Small intestine (tissue), 7 donors: ENCODE results near the gene CNTNAP3B. TPM values are rescaled to one million over a fixed set of nuclear protein-coding genes. Genes with fewer than 3 reads are reported as not detected.
A peak's percentile ranks its signal among the peaks of the same experiment; 100 is the strongest.
"Not testable (repeated sequence)": the region's sequence is repeated elsewhere in the genome, so short reads cannot be mapped to it uniquely, and the experiment has no call there.

ENCODE experiments used
- DNase-seq, 2 donors: peaks; one replicate each; pipeline versions ENCODE4 v3.0.0 to v3.0.0-alpha.2; 2013
- FAIRE-seq: peaks from 2 replicates; lab custom pipeline; 2012; peaks lifted over from hg19 to GRCh38; lab: Jason Lieb, UNC
- H3K27ac ChIP-seq, 3 donors: one replicate each; pipeline ENCODE4 v1.5.1; 2013; ENCODE audit warnings: low read length in 2 of 3, mild to moderate bottlenecking in 2 of 3, control low read depth in 1 of 3, inconsistent platforms in 1 of 3, low read depth in 1 of 3, moderate library complexity in 1 of 3
- H3K27me3 ChIP-seq, 3 donors: one replicate each; pipeline ENCODE4 v1.6.1; 2013; ENCODE audit warnings: low read length in 3 of 3, inconsistent platforms in 1 of 3; ENCODE audit not compliant: control insufficient read depth in 3 of 3, insufficient read depth in 3 of 3
- H3K36me3 ChIP-seq, 3 donors: one replicate each; pipeline ENCODE4 v1.6.1; 2013; ENCODE audit warnings: low read length in 3 of 3, inconsistent platforms in 1 of 3, low read depth in 1 of 3, mild to moderate bottlenecking in 1 of 3, moderate library complexity in 1 of 3; ENCODE audit not compliant: control insufficient read depth in 3 of 3, insufficient read depth in 2 of 3
- H3K4me1 ChIP-seq, 3 donors: one replicate each; pipeline ENCODE4 v1.6.1; 2013; ENCODE audit warnings: low read length in 2 of 3, inconsistent platforms in 1 of 3, low read depth in 1 of 3, mild to moderate bottlenecking in 1 of 3, moderate library complexity in 1 of 3; ENCODE audit not compliant: control insufficient read depth in 3 of 3, insufficient read depth in 2 of 3
- H3K4me3 ChIP-seq, 3 donors: one replicate each; pipeline ENCODE4 v1.5.1; 2013; ENCODE audit warnings: low read length in 3 of 3, control low read depth in 1 of 3, inconsistent platforms in 1 of 3, low read depth in 1 of 3, mild to moderate bottlenecking in 1 of 3, moderate library complexity in 1 of 3
- H3K9me3 ChIP-seq, 2 donors: one replicate each; pipeline ENCODE4 v1.6.1; 2013; ENCODE audit warnings: low read depth in 1 of 2, low read length in 1 of 2; ENCODE audit not compliant: control insufficient read depth in 2 of 2, insufficient read depth in 1 of 2
- WGBS, 3 donors: extraction: QIAGEN DNeasy Blood & Tissue Kit; methylation state at CpG; one replicate each; pipeline ENCODE4 v1.1.7; 2013; 5-methylcytosine and 5-hydroxymethylcytosine counted together
- polyA plus RNA-seq, 4 donors: library from polyadenylated mRNA; stranded (reverse) in 3 of 4; unstranded in 1 of 4; fragments of 200-250 nt in 3 of 4; fragments of 120-200 nt in 1 of 4; gene quantifications; one replicate each; pipeline versions ENCODE4 v1.2.1 to v1.2.3, GENCODE V29; 2013
- donor health status: healthy with polysubstance abuse.
- donor health status: control.
- donor health status: control.
- donor health status: Bipolar disorder and iron deficiency.
- donor health status: healthy.

The CNTNAP3B gene
- polyA plus RNA-seq, 4 donors: 0.22 to 5.0 (median 3.5) TPM; not detected in 1

DNA sequence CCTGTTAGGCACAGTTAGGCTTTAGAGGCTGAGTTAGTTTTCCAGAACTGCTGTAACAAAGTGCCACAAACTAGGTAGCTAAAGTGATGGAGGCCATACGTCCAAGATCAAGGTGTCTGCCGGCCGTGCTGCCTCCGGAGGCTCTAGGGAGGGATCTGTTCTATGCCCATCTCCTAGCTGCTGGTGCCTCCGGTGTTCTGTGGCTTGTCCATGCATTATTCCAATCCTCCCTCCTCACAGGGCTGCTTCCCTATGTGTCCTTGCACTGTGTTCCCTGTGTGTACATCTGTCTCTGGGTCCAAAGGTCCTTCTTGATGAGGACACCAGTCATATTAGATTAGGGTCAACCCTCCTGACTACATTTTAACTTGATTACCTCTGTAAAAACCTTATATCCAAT, 54.4 kb downstream of the CNTNAP3B start:
- not testable (repeated sequence) for H3K36me3 ChIP-seq, H3K27me3 ChIP-seq, H3K9me3 ChIP-seq, H3K4me1 ChIP-seq, H3K27ac ChIP-seq, DNase-seq, H3K4me3 ChIP-seq, FAIRE-seq
- 71 to 80% (median 79%) methylated on average over 1 to 5 of the region's 5 CpGs for WGBS, 3 donors

DNA sequence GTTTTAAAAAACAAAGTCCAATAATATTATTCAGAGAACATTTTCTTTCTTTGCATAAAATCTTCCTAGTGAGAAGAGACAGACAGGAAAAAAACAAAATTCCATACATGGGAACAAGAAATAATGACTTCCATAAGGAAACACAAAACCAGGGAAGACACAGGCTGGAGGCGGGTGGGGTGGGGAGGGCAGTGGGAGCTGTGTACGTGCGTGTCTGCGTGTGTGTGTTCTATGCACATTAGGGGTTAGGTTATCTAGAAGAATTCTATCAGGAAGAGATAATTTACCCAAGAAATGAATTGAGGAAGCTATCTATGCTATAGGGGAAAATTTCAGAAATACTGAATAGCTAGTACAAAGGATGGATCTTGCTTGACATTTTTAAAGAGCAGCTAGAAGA, 58.2 kb downstream of the CNTNAP3B start:
- H3K4me3 ChIP-seq, FAIRE-seq, H3K27me3 ChIP-seq, H3K4me1 ChIP-seq, DNase-seq, H3K9me3 ChIP-seq, H3K27ac ChIP-seq, H3K36me3 ChIP-seq: not testable (repeated sequence)
- 29% methylated on average over 1 of the region's 4 CpGs; no CpG with 5 or more reads in 2 of the 3 donors for WGBS, 3 donors

DNA sequence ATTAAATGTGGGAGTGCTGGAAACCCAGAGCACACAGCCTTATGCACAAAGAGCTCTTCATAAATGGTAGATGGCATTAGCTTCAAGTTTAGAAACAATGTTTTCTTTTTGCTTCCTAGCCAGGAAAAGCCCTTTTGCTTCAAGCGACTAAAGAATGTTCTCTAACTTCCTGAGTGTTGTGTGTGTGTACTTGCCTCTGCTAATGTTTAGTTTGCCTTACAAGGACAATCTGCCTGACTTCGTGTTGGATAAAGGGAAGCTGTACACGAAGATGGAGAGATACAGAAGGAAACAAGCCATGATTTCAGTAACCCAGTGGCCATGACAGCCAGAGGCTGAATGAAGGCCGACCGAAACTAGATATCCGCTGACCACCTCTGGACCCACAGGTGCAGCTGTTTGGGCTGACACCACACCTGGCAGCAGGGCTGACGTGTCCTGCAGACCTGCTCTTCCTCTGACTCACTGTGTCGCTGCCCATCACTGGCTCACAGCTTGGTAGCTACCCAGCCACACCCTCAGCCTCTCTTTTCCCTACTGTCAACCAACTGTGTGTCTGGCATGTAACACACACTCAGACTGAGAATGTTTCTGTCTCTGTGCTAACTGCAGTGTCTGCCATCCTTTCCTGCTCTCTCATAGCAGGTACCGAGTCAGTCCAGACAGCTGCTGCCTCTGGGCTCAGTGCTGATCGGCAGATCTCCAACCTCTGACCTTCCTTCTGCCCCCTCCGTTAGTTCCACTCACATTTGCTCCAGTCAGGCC, 59.0 kb downstream of the CNTNAP3B start:
- H3K27me3 ChIP-seq, DNase-seq, H3K4me1 ChIP-seq, H3K4me3 ChIP-seq, H3K36me3 ChIP-seq, H3K9me3 ChIP-seq, FAIRE-seq: not testable (repeated sequence)
- 26 to 35% (median 26%) methylated on average over 3 to 6 of the region's 11 CpGs for WGBS, 3 donors
- H3K27ac ChIP-seq: peak overlapping the region in 1 of 3 donors; percentile 31

DNA sequence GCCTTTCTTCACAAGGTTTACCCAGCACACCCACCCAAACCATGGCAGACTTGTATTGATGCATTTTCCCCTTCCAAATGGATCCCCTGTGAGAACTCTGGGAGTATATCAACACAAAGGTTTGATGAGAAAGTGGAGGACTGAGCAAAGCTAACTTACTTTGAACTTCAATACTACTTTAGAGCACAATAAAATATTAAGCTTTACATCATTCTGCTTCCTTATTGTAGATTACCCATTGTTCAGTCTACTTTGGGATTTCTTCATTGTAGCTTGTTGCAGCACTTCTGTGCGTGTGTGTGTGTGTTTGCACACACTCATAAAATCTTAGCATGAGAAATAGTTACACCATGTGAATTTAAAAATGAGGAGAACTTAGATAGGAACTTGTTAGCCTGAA, 75.4 kb downstream of the CNTNAP3B start:
- DNase-seq, H3K4me1 ChIP-seq, FAIRE-seq, H3K27ac ChIP-seq, H3K36me3 ChIP-seq, H3K27me3 ChIP-seq, H3K4me3 ChIP-seq, H3K9me3 ChIP-seq: not testable (repeated sequence)
- WGBS, 3 donors: 63 to 87% (median 72%) methylated on average over 1 of the region's 1 CpG

DNA sequence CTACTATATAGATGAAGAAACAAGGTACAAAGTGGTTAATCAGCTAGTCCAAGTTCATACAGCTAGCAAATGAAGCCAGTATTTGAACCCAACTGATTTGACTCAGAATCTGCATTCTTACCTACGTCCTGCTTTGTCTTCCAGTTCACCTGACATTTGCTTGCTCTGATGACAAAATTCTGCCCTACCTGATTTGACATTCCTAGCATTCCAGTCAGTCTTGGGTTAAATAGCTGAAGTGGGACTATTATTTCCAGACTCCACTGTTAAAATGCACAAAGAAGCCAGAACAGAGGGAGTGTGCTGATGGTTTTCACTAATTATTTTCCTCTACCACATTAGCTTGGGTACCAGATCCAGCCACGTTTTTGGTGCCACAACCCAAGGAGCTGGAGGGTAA, 78.5 kb downstream of the CNTNAP3B start:
- WGBS, 3 donors: no CpG with 5 or more reads among the region's 2 CpGs
- not testable (repeated sequence) for H3K36me3 ChIP-seq, H3K9me3 ChIP-seq, FAIRE-seq, H3K4me3 ChIP-seq, DNase-seq, H3K4me1 ChIP-seq, H3K27me3 ChIP-seq, H3K27ac ChIP-seq

DNA sequence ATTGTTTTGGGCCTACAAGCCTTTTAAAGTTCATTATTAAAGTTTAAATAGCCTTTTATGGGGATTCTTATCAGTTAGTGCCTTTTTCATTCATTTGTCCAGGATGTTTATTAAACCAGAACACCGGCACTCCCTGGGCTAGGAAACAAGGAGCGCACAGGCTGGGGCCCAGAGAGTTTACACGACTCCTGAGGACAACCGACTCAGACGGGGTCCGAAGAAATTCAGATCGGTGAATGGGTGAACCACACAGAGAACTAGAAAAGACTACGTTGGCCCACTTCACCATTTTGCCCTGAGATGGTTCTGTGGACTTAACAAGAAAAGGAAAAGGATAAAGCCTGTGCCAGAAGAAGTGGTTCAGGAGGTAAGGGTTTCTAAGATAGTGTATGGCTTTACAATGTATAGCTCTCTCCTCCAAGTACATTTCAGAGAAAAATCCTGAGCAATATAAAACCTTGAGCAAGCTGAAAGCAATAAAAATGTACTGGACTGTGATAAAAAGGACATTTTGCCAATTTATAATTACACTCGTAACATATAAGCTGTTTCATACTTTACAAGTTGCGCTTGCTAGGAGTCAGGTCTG, 84.7 kb downstream of the CNTNAP3B start:
- not testable (repeated sequence) for H3K9me3 ChIP-seq, DNase-seq, H3K4me3 ChIP-seq, FAIRE-seq, H3K27me3 ChIP-seq, H3K4me1 ChIP-seq, H3K36me3 ChIP-seq, H3K27ac ChIP-seq
- 58 to 85% (median 73%) methylated on average over 6 to 10 of the region's 10 CpGs for WGBS, 3 donors

DNA sequence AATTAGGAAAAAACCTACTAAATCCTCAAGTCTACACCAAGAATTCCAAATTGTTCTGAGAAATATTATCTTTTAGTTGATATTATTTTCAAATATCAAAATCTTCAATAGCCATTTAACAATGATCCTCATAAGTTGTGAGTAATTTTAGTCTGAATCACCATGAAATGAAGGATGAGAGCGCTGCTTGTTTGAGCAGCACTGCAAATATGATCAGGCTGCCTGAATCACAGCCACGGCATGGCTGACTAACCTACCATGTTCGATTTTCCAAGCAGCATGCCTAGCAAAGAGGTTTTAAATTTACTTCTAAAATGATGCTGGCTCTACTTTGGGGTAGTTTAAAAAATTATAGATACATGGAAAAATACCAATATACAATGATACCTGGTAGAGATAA, 95.7 kb downstream of the CNTNAP3B start:
- not testable (repeated sequence) for H3K4me3 ChIP-seq, H3K27ac ChIP-seq, H3K9me3 ChIP-seq, H3K27me3 ChIP-seq, FAIRE-seq, DNase-seq, H3K4me1 ChIP-seq, H3K36me3 ChIP-seq
- no CpG with 5 or more reads among the region's 3 CpGs for WGBS, 3 donors

DNA sequence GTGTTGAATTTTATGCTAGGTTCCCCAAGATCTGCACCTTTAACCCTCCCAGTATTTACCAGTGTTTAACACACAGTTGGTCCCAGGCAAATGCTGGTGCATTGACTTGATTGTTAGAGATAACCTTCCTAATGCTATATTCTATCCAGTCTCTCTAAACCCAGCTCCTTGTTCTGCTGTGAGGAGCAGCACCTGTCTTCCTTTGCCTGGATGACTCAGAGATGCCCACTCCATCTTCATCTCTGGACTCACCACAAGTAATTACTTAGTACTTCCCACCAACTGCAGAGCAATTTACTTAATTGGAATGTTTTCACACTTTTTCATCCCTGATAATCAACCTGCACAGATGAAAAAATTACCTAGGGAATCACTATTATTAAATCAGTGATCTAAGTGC, 108.6 kb downstream of the CNTNAP3B start:
- H3K4me3 ChIP-seq, H3K36me3 ChIP-seq, DNase-seq, H3K4me1 ChIP-seq, H3K27me3 ChIP-seq, FAIRE-seq, H3K27ac ChIP-seq, H3K9me3 ChIP-seq: not testable (repeated sequence)
